Measurements from ENCODE around the gene NAT8. TPM values are rescaled to one million over a fixed set of nuclear protein-coding genes. Genes with fewer than 3 reads are reported as not detected.

Gene NAT8
- total RNA-seq, 1 donor from 2014 or later, result not detected

Other genes starting within 250 kb of the NAT8 start
- 45.9 TPM for gene TPRKB, start 94.9 kb upstream of the NAT8 start, total RNA-seq
- 10.6 TPM for gene DUSP11, start 137.7 kb upstream of the NAT8 start, total RNA-seq
- not detected for gene C2orf78, start 141.8 kb upstream of the NAT8 start, total RNA-seq
- 27.8 TPM for gene STAMBP, start 186.5 kb upstream of the NAT8 start, total RNA-seq